ENCODE measurements around the gene SLC23A3. TPM values are rescaled to one million over a fixed set of nuclear protein-coding genes. Genes with fewer than 3 reads are reported as not detected.

Gene SLC23A3
- total and polyA plus RNA-seq, 10 of the 15 experiments (the other 5 are each of a cell fraction or from before 2014, with no cell fraction given), result 0.07 to 1.0 (median 0.40) TPM; not detected in 1

DNA sequence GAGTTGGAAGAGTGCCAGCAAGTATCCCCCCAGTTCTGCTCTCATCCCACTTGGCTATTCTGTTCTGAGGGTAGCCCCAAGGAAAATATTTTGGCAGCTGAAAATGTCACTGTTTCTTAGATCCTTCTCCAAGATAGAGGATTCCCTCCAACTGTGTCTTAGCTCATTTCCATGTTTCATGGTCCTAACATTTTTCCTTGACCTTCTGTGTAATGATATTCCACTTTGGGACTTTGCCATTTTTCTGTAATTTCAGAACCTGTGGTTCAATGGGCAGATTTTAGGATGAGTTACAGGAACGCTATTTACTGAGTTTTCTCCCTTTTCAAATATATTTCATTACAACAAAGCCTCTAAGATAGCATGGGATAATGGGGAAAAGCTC lies 44.0 kb downstream of the SLC23A3 start:
- DNase-seq (ENCODE audit: low read depth, low spot score), result no peak
- Histone ChIP-seq H3K4me1 (ENCODE audit: control insufficient read depth, insufficient read depth, low read length) (no peaks in the 10 kb centered on the region), H3K4me2 (ENCODE audit: control insufficient read depth, insufficient read depth) (no peak overlapping the region), H3K27ac (ENCODE audit: control insufficient read depth, insufficient read depth) (no peak overlapping the region), H3K9me3 (replicated peaks; ENCODE audit: control insufficient read depth, insufficient read depth, low read length) (no peaks in the 10 kb centered on the region), H3K27me3 (replicated peaks in 1 of 2; ENCODE audit: control insufficient read depth in 2 of 2, insufficient read depth in 2 of 2, low read length in 1 of 2) (no peaks in the 10 kb centered on the region), H3K9ac (ENCODE audit: control insufficient read depth, insufficient read depth, low read length) (no peak overlapping the region), H4K20me1 (ENCODE audit: control insufficient read depth, insufficient read depth) (no peaks in the 10 kb centered on the region), H3K36me3 (ENCODE audit: control insufficient read depth in 2 of 2, insufficient read depth in 2 of 2, low read length in 1 of 2) (no peaks in the 10 kb centered on the region), H2AFZ (ENCODE audit: control insufficient read depth, low read depth, low read length) (no peak overlapping the region), H3K79me2 (ENCODE audit: control insufficient read depth, insufficient read depth, low read length) (no peaks in the 10 kb centered on the region), H3K4me3 (no peak overlapping the region)
- intact Hi-C loops (cut with micrococcal nuclease; ENCODE audit: unreplicated experiment) (no loop called here), in situ Hi-C loops (cut with MboI) (no loop called here)
- ATAC-seq, result no peak
- WGBS (ENCODE audit: insufficient coverage, insufficient replicate concordance, low lambda C conversion rate, missing lambda C conversion rate), result 100% methylated on average over 1 of the region's 1 CpG
- ChIA-PET RAD21 (ENCODE audit: unreplicated experiment) (interaction anchor here (1.7 kb wide), 1 partner anchor 28 kb away, joined by 3 read pairs; no protein-coding TSS in a partner anchor), CTCF (interaction anchor here (1.0 to 11.4 kb wide), 4 partner anchors 21 to 62 kb away, joined by 3 to 281 read pairs (median 4); no protein-coding TSS in a partner anchor), POLR2A (no interaction called here), SMC1A (ENCODE audit: uncharacterized antibody, unreplicated experiment) (interaction anchor here (1.0 kb wide), 1 partner anchor 26 kb away, joined by 4 read pairs; no protein-coding TSS in a partner anchor)
- TF ChIP-seq PML (IDR thresholded peaks at IDR 0.05; ENCODE audit: low read length) (no peak), NFYB (IDR thresholded peaks at IDR 0.05; ENCODE audit: insufficient read depth, low read depth, low read length) (no peak), BACH1 (IDR thresholded peaks at IDR 0.05; ENCODE audit: borderline replicate concordance) (no peak), GATAD2B (conservative IDR thresholded peaks at IDR 0.05; ENCODE audit: low read depth) (no peak), MTA2 (IDR thresholded peaks at IDR 0.05; ENCODE audit: low read depth) (no peak), ZNF622 (IDR thresholded peaks at IDR 0.05) (no peak), CREB1 (IDR thresholded peaks at IDR 0.05; ENCODE audit: low read depth) (no peak), NFXL1 (IDR thresholded peaks at IDR 0.05; ENCODE audit: borderline replicate concordance) (no peak), SMAD5 (IDR thresholded peaks at IDR 0.05; ENCODE audit: low read depth) (no peak), RCOR1 (conservative IDR thresholded peaks at IDR 0.05; ENCODE audit: low read depth, low read length) (no peak), ZBTB40 (IDR thresholded peaks at IDR 0.05; ENCODE audit: borderline replicate concordance) (no peak), BHLHE40 (IDR thresholded peaks at IDR 0.05; ENCODE audit: borderline replicate concordance in 1 of 2, low read depth in 2 of 2, low read length in 1 of 2) (no peak)
- TF ChIP-seq, protein P1, sequence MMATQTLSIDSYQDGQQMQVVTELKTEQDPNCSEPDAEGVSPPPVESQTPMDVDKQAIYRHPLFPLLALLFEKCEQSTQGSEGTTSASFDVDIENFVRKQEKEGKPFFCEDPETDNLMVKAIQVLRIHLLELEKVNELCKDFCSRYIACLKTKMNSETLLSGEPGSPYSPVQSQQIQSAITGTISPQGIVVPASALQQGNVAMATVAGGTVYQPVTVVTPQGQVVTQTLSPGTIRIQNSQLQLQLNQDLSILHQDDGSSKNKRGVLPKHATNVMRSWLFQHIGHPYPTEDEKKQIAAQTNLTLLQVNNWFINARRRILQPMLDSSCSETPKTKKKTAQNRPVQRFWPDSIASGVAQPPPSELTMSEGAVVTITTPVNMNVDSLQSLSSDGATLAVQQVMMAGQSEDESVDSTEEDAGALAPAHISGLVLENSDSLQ (IDR thresholded peaks at IDR 0.05), result no peak
- TF ChIP-seq, protein P2, sequence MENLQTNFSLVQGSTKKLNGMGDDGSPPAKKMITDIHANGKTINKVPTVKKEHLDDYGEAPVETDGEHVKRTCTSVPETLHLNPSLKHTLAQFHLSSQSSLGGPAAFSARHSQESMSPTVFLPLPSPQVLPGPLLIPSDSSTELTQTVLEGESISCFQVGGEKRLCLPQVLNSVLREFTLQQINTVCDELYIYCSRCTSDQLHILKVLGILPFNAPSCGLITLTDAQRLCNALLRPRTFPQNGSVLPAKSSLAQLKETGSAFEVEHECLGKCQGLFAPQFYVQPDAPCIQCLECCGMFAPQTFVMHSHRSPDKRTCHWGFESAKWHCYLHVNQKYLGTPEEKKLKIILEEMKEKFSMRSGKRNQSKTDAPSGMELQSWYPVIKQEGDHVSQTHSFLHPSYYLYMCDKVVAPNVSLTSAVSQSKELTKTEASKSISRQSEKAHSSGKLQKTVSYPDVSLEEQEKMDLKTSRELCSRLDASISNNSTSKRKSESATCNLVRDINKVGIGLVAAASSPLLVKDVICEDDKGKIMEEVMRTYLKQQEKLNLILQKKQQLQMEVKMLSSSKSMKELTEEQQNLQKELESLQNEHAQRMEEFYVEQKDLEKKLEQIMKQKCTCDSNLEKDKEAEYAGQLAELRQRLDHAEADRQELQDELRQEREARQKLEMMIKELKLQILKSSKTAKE (IDR thresholded peaks at IDR 0.05; ENCODE audit: low read depth, poor library complexity, severe bottlenecking), result no peak
- BruUV-seq (replicated peaks), result no TSS peak
- no peak for FAIRE-seq
